KMS-11 (cell line): Measurements from ENCODE around the gene KCNN3.

ENCODE experiments used
- H2AFZ ChIP-seq: fragments of 200-600 bp; sonication (generic); 2 replicates; pipeline ENCODE4 v1.6.1; 2016; ENCODE audit warnings: antibody characterized with exemption, mixed run types, low read depth
- H3K27ac ChIP-seq: fragments of 200-600 bp; sonication (generic); 2 replicates; pipeline ENCODE4 v1.6.1; 2016; ENCODE audit warnings: mild to moderate bottlenecking, mixed run types
- H3K27me3 ChIP-seq: fragments of 200-600 bp; sonication (generic); 2 replicates; pipeline ENCODE4 v1.6.1; 2017; ENCODE audit warnings: mild to moderate bottlenecking, low read depth, mixed run types, moderate library complexity; ENCODE audit not compliant: insufficient read depth
- H3K36me3 ChIP-seq: fragments of 200-600 bp; sonication (generic); 2 replicates; pipeline ENCODE4 v1.6.1; 2017; ENCODE audit warnings: mild to moderate bottlenecking, mixed run types; ENCODE audit not compliant: insufficient read depth
- H3K4me1 ChIP-seq: fragments of 200-600 bp; sonication (generic); 2 replicates; pipeline ENCODE4 v1.6.1; 2016; ENCODE audit warnings: mild to moderate bottlenecking, low read depth, mixed run types; ENCODE audit not compliant: poor library complexity, severe bottlenecking
- H3K4me2 ChIP-seq: fragments of 200-600 bp; sonication (generic); 2 replicates; pipeline ENCODE4 v1.7.0; 2016; ENCODE audit warnings: mild to moderate bottlenecking, mixed run types
- H3K4me3 ChIP-seq: fragments of 200-600 bp; sonication (generic); IDR thresholded peaks from 2 replicates; pipeline ENCODE4 v1.6.1; 2017; ENCODE audit warnings: low read depth, low read length, mixed read lengths; ENCODE audit not compliant: insufficient read depth
- H3K79me2 ChIP-seq: fragments of 200-600 bp; sonication (generic); 2 replicates; pipeline ENCODE4 v1.6.1; 2016; ENCODE audit warnings: low read depth, mixed run types; ENCODE audit not compliant: insufficient read depth
- H3K9ac ChIP-seq: fragments of 200-600 bp; sonication (generic); 2 replicates; pipeline ENCODE4 v1.6.1; 2016; ENCODE audit warnings: mild to moderate bottlenecking, mixed run types
- H4K20me1 ChIP-seq: fragments of 200-600 bp; sonication (generic); 2 replicates; pipeline ENCODE4 v1.6.1; 2016; ENCODE audit warnings: mild to moderate bottlenecking, mixed run types; ENCODE audit not compliant: insufficient read depth
- TF ChIP-seq, protein P1 (sequence below): fragments of 200-600 bp; sonication (generic); conservative IDR thresholded peaks from 2 replicates; pipeline ENCODE4 v1.6.1; 2017; ENCODE audit warnings: low read depth, mild to moderate bottlenecking, antibody characterized with exemption, low read length, moderate library complexity, mixed read lengths

Gene KCNN3

DNA sequence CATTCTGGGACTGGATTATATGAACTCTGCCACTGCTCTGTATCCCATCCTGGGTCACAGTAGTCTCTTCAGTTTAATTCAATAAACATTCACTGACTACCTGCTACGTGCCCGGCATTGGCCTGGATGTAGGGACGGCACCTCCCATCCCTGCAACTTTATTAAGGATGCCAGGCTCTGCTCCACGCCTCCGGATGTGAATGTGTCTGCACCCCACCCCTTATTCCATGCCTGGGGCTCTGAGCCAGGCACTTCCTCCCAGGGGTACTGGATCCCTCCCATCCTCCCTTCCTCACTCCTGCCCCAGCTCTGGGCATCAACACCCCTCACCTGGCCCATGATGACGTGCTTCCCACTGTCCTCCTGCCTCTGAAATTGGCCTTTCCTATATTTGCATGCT is 53.7 kb downstream of the KCNN3 start:
- TF ChIP-seq, protein P1, sequence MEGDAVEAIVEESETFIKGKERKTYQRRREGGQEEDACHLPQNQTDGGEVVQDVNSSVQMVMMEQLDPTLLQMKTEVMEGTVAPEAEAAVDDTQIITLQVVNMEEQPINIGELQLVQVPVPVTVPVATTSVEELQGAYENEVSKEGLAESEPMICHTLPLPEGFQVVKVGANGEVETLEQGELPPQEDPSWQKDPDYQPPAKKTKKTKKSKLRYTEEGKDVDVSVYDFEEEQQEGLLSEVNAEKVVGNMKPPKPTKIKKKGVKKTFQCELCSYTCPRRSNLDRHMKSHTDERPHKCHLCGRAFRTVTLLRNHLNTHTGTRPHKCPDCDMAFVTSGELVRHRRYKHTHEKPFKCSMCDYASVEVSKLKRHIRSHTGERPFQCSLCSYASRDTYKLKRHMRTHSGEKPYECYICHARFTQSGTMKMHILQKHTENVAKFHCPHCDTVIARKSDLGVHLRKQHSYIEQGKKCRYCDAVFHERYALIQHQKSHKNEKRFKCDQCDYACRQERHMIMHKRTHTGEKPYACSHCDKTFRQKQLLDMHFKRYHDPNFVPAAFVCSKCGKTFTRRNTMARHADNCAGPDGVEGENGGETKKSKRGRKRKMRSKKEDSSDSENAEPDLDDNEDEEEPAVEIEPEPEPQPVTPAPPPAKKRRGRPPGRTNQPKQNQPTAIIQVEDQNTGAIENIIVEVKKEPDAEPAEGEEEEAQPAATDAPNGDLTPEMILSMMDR: no peak
- Histone ChIP-seq H3K4me3 (no peak overlapping the region), H3K36me3 (no peaks in the 10 kb centered on the region), H4K20me1 (no peaks in the 10 kb centered on the region), H2AFZ (no peak overlapping the region), H3K27ac (no peak overlapping the region), H3K27me3 (no peaks in the 10 kb centered on the region), H3K4me2 (no peak overlapping the region), H3K9ac (no peak overlapping the region), H3K79me2 (no peaks in the 10 kb centered on the region), H3K4me1 (peaks cover 13% of the 10 kb centered on the region)

DNA sequence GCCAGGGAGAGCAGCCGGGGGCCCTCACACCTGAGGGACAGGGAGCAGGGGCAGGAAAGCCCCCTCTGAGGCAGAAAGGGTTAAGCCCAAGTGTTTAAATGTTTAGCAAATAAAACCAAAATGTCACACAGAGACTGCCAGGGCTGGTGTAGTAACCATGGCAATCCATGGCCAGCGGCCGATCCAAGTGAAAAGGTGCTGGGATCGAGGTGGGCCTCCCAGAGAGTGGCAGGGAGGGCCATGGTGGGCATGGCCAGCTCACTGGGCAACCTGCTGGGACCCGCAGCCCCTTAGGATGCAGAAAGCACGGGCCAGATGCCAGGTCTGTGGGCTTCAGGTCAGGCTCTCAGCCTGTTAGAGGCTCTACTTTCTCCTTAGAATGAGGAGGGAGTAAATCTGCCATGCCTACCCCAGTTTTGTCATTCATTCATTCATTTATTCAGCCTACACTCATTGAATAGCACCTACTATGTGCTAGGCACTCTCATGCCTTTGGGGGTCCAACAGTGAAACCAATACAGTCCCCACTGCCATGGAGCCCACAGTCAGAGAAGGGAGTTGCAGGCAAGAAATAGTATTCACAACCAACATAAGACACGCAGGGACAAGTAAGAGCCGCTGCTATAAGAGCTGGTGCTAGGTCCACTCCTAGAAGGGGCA is 56.1 kb downstream of the KCNN3 start:
- TF ChIP-seq, protein P1: no peak
- Histone ChIP-seq H3K79me2 (no peaks in the 10 kb centered on the region), H3K27ac (no peak overlapping the region), H4K20me1 (no peaks in the 10 kb centered on the region), H3K27me3 (no peaks in the 10 kb centered on the region), H3K4me3 (no peak overlapping the region), H3K4me2 (no peak overlapping the region), H3K36me3 (no peaks in the 10 kb centered on the region), H2AFZ (no peak overlapping the region), H3K9ac (no peak overlapping the region), H3K4me1 (no peaks in the 10 kb centered on the region)

DNA sequence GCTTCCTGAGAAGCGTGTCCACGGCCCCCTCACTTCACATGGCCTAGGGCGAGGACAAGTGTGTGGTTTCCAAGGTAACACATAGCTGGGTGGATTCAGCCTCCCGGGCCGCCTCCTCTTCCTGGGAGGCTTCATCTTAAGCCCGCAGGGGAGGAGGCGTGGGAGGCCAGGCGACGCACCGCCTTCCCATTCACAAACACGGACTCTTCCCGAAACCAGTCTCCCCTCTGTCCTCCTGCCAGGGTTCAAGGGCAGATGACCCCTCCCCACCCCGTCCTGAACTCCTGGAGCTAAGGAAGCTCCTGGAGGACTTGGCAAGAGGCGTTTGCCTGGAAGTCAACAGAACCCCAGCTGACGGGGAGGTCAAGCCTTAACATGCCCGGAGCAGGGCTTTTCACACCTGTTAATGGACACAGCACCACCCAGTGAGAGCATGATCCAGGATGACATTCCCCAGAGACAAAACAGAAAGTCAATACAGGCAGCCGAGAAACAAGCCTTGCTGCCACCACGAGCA is 56.7 kb downstream of the KCNN3 start:
- TF ChIP-seq, protein P1: no peak
- Histone ChIP-seq H3K4me2 (no peak overlapping the region), H3K27ac (no peak overlapping the region), H3K36me3 (no peaks in the 10 kb centered on the region), H3K79me2 (no peaks in the 10 kb centered on the region), H4K20me1 (no peaks in the 10 kb centered on the region), H3K4me3 (no peak overlapping the region), H3K4me1 (no peaks in the 10 kb centered on the region), H3K27me3 (no peaks in the 10 kb centered on the region), H2AFZ (no peak overlapping the region), H3K9ac (no peak overlapping the region)

DNA sequence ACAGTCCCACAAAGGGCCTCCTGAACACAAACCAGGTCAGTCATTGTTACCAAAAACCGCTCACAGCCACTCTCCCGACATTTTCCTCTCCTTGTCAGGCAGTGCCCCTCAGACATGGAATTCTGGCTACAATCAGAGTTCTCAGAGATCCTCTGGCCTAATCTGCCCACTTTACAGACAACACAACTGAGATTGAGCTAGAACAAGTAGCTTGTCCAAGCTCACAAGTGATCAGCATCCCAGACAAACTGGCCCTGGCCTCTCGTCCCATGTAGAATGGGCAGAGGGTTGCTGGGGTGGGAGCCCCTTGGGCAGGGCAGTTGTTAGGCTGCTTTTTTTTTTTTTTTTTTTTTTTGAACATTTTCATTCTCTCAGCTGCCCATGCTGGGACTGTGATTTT is 57.2 kb downstream of the KCNN3 start:
- Histone ChIP-seq H3K36me3 (no peaks in the 10 kb centered on the region), H3K27me3 (no peaks in the 10 kb centered on the region), H3K79me2 (no peaks in the 10 kb centered on the region), H3K9ac (no peak overlapping the region), H2AFZ (no peak overlapping the region), H4K20me1 (no peaks in the 10 kb centered on the region), H3K4me3 (no peak overlapping the region), H3K4me1 (no peaks in the 10 kb centered on the region), H3K27ac (no peak overlapping the region), H3K4me2 (no peak overlapping the region)
- TF ChIP-seq, protein P1: no peak
